Endothelial cell of umbilical vein (primary cell): ENCODE measurements around the gene P2RY8. TPM values are rescaled to one million over a fixed set of nuclear protein-coding genes. Genes with fewer than 3 reads are reported as not detected.
"Not testable (repeated sequence)": the region's sequence is repeated elsewhere in the genome, so short reads cannot be mapped to it uniquely, and the experiment has no call there.

ENCODE experiments used
- BruUV-seq: library from RNA; stranded (reverse); fragments of 400-500 nt; replicated peaks from 2 replicates; lab custom pipeline; 2021; lab: Mats Ljungman, UMichigan
- CTCF ChIA-PET: fragments of 300-600, 350-600 bp; sonication (Branson Sonifier 250); formaldehyde crosslinking; loops from one replicate; lab custom pipeline; 2021; ENCODE audit warnings: antibody characterized with exemption, inconsistent platforms; lab: Charles Lee
- POLR2A ChIA-PET: fragments of 300-600, 350-600 bp; sonication (Branson Sonifier 250); formaldehyde crosslinking; loops from one replicate; lab custom pipeline; 2021; ENCODE audit warnings: antibody characterized with exemption, inconsistent platforms; lab: Charles Lee
- DNase-seq: peaks from one replicate; pipeline ENCODE4 v3.0.0-alpha.2; 2011; ENCODE audit warnings: low read depth, low spot score
- FAIRE-seq: peaks from 2 replicates; lab custom pipeline; 2011; peaks lifted over from hg19 to GRCh38; lab: Jason Lieb, UNC
- H2AFZ ChIP-seq: 2 replicates; pipeline ENCODE4 v1.6.0; 2012; ENCODE audit warnings: low read depth, low read length, control low read depth, inconsistent platforms
- H3K27ac ChIP-seq: 2 replicates; pipeline ENCODE4 v1.5.1; 2011; ENCODE audit warnings: low read depth, mild to moderate bottlenecking, control low read depth, low read length, moderate library complexity; ENCODE audit not compliant: insufficient read depth
- H3K27me3 ChIP-seq, 2 experiments: 2 replicates each; pipeline versions ENCODE4 v1.6.0 to v1.6.1; 2011; ENCODE audit warnings: low read length in 2 of 2, mixed read lengths in 1 of 2; ENCODE audit not compliant: control insufficient read depth in 2 of 2, insufficient read depth in 2 of 2
- H3K36me3 ChIP-seq, 2 experiments: 2 replicates in 1 of 2; 3 replicates in 1 of 2; pipeline ENCODE4 v1.5.1; 2011; ENCODE audit warnings: low read length in 2 of 2, mild to moderate bottlenecking in 1 of 2, moderate library complexity in 1 of 2; ENCODE audit not compliant: control insufficient read depth in 2 of 2, insufficient read depth in 2 of 2; ENCODE audit errors: extremely low read depth in 1 of 2
- H3K4me1 ChIP-seq: 3 replicates; pipeline ENCODE4 v1.5.1; 2011; ENCODE audit warnings: mild to moderate bottlenecking, low read length; ENCODE audit not compliant: control insufficient read depth, insufficient read depth; ENCODE audit errors: extremely low read depth
- H3K4me2 ChIP-seq: 2 replicates; pipeline ENCODE4 v1.6.1; 2011; ENCODE audit warnings: low read length, control low read depth, mixed read lengths; ENCODE audit not compliant: insufficient read depth
- H3K4me3 ChIP-seq, 3 experiments: fragments of 200-600 bp in 1 of 3; sonication (generic), shearing (Covaris generic) in 1 of 3; replicated peaks in 1 of 3; 2 replicates each; pipeline ENCODE4 v1.5.1; 2011 to 2016; ENCODE audit warnings: control low read depth in 3 of 3, low read length in 3 of 3, mild to moderate bottlenecking in 2 of 3, inconsistent platforms in 1 of 3, low read depth in 1 of 3, moderate library complexity in 1 of 3; ENCODE audit not compliant: insufficient read depth in 1 of 3
- H3K79me2 ChIP-seq: 2 replicates; pipeline ENCODE4 v1.6.0; 2012; ENCODE audit warnings: low read length, inconsistent platforms; ENCODE audit not compliant: control insufficient read depth, insufficient read depth
- H3K9ac ChIP-seq: replicated peaks from 2 replicates; pipeline ENCODE3; 2011; ENCODE audit warnings: low read length, control low read depth; ENCODE audit not compliant: insufficient read depth; ENCODE audit errors: extremely low read depth
- H3K9me1 ChIP-seq: replicated peaks from 3 replicates; pipeline ENCODE4 v1.6.0; 2011; ENCODE audit warnings: mild to moderate bottlenecking, low read length; ENCODE audit not compliant: control insufficient read depth, insufficient read depth; ENCODE audit errors: extremely low read depth
- H3K9me3 ChIP-seq: replicated peaks from 2 replicates; pipeline ENCODE4 v1.5.1; 2012; ENCODE audit warnings: low read length, inconsistent platforms; ENCODE audit not compliant: control insufficient read depth, insufficient read depth
- H4K20me1 ChIP-seq: replicated peaks from 2 replicates; pipeline ENCODE3; 2011; ENCODE audit warnings: mild to moderate bottlenecking, low read length; ENCODE audit not compliant: control insufficient read depth, insufficient read depth; ENCODE audit errors: extremely low read depth
- EZH2 ChIP-seq: IDR thresholded peaks from 2 replicates; pipeline ENCODE4 v1.6.1; 2012; ENCODE audit warnings: borderline replicate concordance, low read depth, mild to moderate bottlenecking, moderate library complexity, low read length, inconsistent platforms; ENCODE audit not compliant: severe bottlenecking
- FOS ChIP-seq: IDR thresholded peaks from 2 replicates; pipeline ENCODE4 v1.6.1; 2011; ENCODE audit warnings: mild to moderate bottlenecking, low read length, moderate library complexity, borderline replicate concordance; ENCODE audit not compliant: insufficient read depth
- GATA2 ChIP-seq: IDR thresholded peaks from 2 replicates; pipeline ENCODE4 v1.7.0; 2011; ENCODE audit warnings: low read depth, mild to moderate bottlenecking, moderate library complexity, mixed read lengths, low read length; ENCODE audit not compliant: insufficient read length, insufficient read depth
- JUN ChIP-seq: IDR thresholded peaks from 2 replicates; pipeline ENCODE4 v1.6.1; 2011; ENCODE audit warnings: borderline replicate concordance, low read depth; ENCODE audit not compliant: insufficient read length, insufficient read depth
- MYC ChIP-seq: IDR thresholded peaks from one replicate; pipeline ENCODE4 v1.6.1; 2011; ENCODE audit warnings: mild to moderate bottlenecking, low read depth, low read length
- POLR2A ChIP-seq: IDR thresholded peaks from 2 replicates; pipeline ENCODE4 v1.6.1; 2012; ENCODE audit warnings: low read depth, mild to moderate bottlenecking, control low read depth, low read length
- POLR2AphosphoS5 ChIP-seq: IDR thresholded peaks from 2 replicates; pipeline ENCODE4 v1.6.1; 2012; ENCODE audit warnings: low read depth, mild to moderate bottlenecking, control low read depth, low read length, moderate library complexity; ENCODE audit not compliant: insufficient read depth
- dilution Hi-C: fragments of 300-500 bp; cut with MboI; formaldehyde crosslinking; loops from one replicate; pipeline ENCODE4 v1.15.0; 2019; ENCODE audit warnings: low sequenced_read_pairs; ENCODE audit not compliant: extremely low pct_ligation_motif_present
- intact Hi-C: fragments of 100-400 bp; cut with micrococcal nuclease; formaldehyde crosslinking; loops from one replicate; pipeline ENCODE4 v1.10.0; 2022
- polyA plus RNA-seq, 4 experiments: library from polyadenylated mRNA; depleted of rRNA in 3 of 4; stranded (reverse) in 3 of 4; unstranded in 1 of 4; fragments of >200 nt; gene quantifications; 2 replicates each; pipeline versions ENCODE4 v1.2.1 to v1.2.3, GENCODE V29; 2011 to 2012; ENCODE audit warnings: missing spikeins in 1 of 4
- total RNA-seq: library from RNA; stranded (reverse); gene quantifications from 2 replicates; pipeline ENCODE4 v1.2.3, GENCODE V29; 2021
- TF ChIP-seq, protein P1 (sequence below): IDR thresholded peaks from 2 replicates; pipeline ENCODE4 v1.6.1; 2011; ENCODE audit not compliant: insufficient read depth, insufficient read length
- TF ChIP-seq, protein P2 (sequence below), 2 donors: IDR thresholded peaks; 1 replicate in 1 of 2; 2 replicates in 1 of 2; pipeline ENCODE4 v1.5.1; 2011; ENCODE audit warnings: low read length in 2 of 2, mild to moderate bottlenecking in 2 of 2, moderate library complexity in 2 of 2, control low read depth in 1 of 2, inconsistent platforms in 1 of 2, low read depth in 1 of 2; ENCODE audit not compliant: insufficient read depth in 1 of 2; ENCODE audit errors: extremely low read depth in 1 of 2

Gene P2RY8
- total and polyA plus RNA-seq, 2 donors (not counting 3 experiments of a cell fraction or from before 2014, with no cell fraction given) = not detected

DNA sequence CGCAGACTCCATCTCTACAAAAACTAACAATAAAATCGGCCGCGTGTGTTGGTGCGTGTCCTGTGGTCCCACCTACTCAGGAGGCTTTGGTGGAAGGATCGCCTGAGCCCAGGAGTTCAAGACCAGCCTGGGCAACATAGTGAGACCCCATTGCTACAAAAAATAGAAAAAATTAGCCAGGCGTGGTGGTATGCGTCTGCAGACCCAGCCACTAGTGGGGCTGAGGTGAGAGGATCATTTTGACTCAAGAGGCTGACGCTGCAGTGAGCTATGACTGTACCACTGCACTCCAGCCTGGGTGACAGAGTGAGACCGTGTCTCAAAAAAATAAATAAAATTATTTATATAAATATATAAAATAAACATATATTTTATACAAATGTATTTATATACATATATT lies 106.5 kb downstream of the P2RY8 start:
- no peaks in the 10 kb centered on the region for H3K27me3 ChIP-seq
- POLR2A ChIA-PET = no interaction called here
- FAIRE-seq = no peak

DNA sequence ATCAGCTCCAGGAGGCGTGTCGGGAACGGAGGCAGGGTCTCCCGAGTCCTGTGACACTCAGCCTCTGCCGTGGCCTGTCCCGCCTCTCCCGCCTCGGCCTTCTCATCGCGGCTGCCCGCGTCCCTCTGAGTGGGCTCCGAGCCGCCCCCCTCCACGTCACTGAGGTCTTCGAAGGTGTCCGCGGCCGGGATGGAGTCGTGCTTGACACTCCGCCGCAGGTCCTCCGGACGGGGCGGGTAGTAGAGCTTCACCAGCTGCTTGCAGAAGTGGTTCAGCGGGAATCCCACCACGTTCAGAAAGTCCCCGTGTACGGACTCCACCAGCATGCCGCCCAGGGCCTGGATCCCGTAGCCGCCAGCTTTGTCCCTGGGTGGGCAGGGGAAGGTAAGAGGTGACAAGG lies 109.2 kb downstream of the P2RY8 start:
- Histone ChIP-seq H3K79me2 (no peaks in the 10 kb centered on the region), H3K4me3 (no peak overlapping the region), H2AFZ (no peak overlapping the region), H3K9me3 (no peaks in the 10 kb centered on the region), H3K27me3 (no peaks in the 10 kb centered on the region), H3K9ac (no peak overlapping the region), H4K20me1 (no peaks in the 10 kb centered on the region), H3K9me1 (no peaks in the 10 kb centered on the region), H3K4me1 (no peaks in the 10 kb centered on the region), H3K36me3 (peaks cover 0 to 5% of the 10 kb centered on the region in 2 experiments), H3K27ac (no peak overlapping the region), H3K4me2 (no peak overlapping the region)
- intact Hi-C loops = no loop called here
- FAIRE-seq = no peak
- dilution Hi-C loops = no loop called here
- no peak for DNase-seq
- no peak for TF ChIP-seq MYC
- TF ChIP-seq, protein P1, sequence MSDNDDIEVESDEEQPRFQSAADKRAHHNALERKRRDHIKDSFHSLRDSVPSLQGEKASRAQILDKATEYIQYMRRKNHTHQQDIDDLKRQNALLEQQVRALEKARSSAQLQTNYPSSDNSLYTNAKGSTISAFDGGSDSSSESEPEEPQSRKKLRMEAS = no peak
- TF ChIP-seq POLR2A = no peak
- TF ChIP-seq, protein P2, sequence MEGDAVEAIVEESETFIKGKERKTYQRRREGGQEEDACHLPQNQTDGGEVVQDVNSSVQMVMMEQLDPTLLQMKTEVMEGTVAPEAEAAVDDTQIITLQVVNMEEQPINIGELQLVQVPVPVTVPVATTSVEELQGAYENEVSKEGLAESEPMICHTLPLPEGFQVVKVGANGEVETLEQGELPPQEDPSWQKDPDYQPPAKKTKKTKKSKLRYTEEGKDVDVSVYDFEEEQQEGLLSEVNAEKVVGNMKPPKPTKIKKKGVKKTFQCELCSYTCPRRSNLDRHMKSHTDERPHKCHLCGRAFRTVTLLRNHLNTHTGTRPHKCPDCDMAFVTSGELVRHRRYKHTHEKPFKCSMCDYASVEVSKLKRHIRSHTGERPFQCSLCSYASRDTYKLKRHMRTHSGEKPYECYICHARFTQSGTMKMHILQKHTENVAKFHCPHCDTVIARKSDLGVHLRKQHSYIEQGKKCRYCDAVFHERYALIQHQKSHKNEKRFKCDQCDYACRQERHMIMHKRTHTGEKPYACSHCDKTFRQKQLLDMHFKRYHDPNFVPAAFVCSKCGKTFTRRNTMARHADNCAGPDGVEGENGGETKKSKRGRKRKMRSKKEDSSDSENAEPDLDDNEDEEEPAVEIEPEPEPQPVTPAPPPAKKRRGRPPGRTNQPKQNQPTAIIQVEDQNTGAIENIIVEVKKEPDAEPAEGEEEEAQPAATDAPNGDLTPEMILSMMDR (IDR thresholded peaks at IDR 0.05; ENCODE audit: extremely low read depth in 1 of 2, insufficient read depth in 1 of 2, low read depth in 1 of 2, low read length in 2 of 2) = no peak
- no peak for TF ChIP-seq FOS
- no peak for TF ChIP-seq GATA2
- no peak for TF ChIP-seq POLR2AphosphoS5
- TF ChIP-seq EZH2 = no peak
- no peak for TF ChIP-seq JUN
- POLR2A ChIA-PET = no interaction called here
- CTCF ChIA-PET = no interaction called here
- no TSS peak for BruUV-seq

More for the DNA sequence above, 106.5 kb downstream of the P2RY8 start:
- TF ChIP-seq POLR2A (no peak), EZH2 (no peak), FOS (no peak), MYC (no peak), JUN (no peak)
- dilution Hi-C loops (no loop called here), intact Hi-C loops (no loop called here)
- Histone ChIP-seq H4K20me1 (no peaks in the 10 kb centered on the region), H3K36me3 (peaks cover 0 to 10% of the 10 kb centered on the region in 2 experiments), H3K9me1 (no peaks in the 10 kb centered on the region), H3K79me2 (no peaks in the 10 kb centered on the region), H3K4me2 (no peak overlapping the region), H3K9me3 (no peaks in the 10 kb centered on the region), H2AFZ (no peak overlapping the region), H3K4me3 (no peak overlapping the region), H3K4me1 (no peaks in the 10 kb centered on the region), H3K27ac (no peak overlapping the region), H3K9ac (no peak overlapping the region)
- BruUV-seq = no TSS peak
- DNase-seq = no peak
- CTCF ChIA-PET = no interaction called here

DNA sequence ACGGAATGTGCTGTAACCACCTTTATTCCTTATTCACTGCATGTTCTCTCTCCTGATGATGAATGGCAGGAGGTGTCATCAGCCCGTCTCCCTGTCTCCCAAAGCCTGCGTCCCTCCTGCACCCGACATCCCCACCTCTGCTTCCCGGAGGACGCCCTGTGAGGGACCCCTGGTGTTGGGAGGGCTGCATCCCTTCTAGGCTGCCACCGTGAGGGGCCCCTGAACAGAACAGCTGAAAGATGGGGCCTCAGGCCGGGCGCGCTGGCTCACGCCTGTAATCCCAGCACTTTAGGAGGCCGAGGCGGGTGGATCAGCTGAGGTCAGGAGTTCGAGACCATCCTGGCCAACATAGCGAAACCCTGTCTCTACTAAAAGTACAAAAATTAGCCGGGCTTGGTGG lies 110.7 kb downstream of the P2RY8 start:
- dilution Hi-C loops, DNase-seq, H3K27ac ChIP-seq, intact Hi-C loops, H3K36me3 ChIP-seq, BruUV-seq, H3K27me3 ChIP-seq, H2AFZ ChIP-seq, H3K4me2 ChIP-seq, CTCF ChIA-PET, POLR2A ChIA-PET, H4K20me1 ChIP-seq, H3K9me3 ChIP-seq, FAIRE-seq, H3K9me1 ChIP-seq, H3K4me3 ChIP-seq, H3K9ac ChIP-seq, H3K79me2 ChIP-seq, H3K4me1 ChIP-seq: not testable (repeated sequence)
